ENCODE data around the gene BARHL1.

Gene BARHL1

GRCh38 chr9:132582276-132582785 is at the start of gene BARHL1:
Gene BARHL1 (plus strand): TSS chr9:132582606. CDS start chr9:132582798, 192 bp downstream.
- no peak for DNase-seq (ENCODE audit: low read depth, low spot score)

GRCh38 chr9:132534832-132535231 is 47.6 kb upstream of the BARHL1 start:
- DNase-seq (ENCODE audit: low read depth, low spot score) = no peak

GRCh38 chr9:132536124-132536523 is 46.3 kb upstream of the BARHL1 start:
- DNase-seq (ENCODE audit: low read depth, low spot score) = no peak

GRCh38 chr9:132537352-132537751 is 45.1 kb upstream of the BARHL1 start:
- DNase-seq (ENCODE audit: low read depth, low spot score) = no peak

GRCh38 chr9:132538071-132538470 is 44.3 kb upstream of the BARHL1 start:
- no peak for DNase-seq (ENCODE audit: low read depth, low spot score)

GRCh38 chr9:132539096-132539495 is 43.3 kb upstream of the BARHL1 start:
- DNase-seq (ENCODE audit: low read depth, low spot score) = no peak

- no peak for DNase-seq (ENCODE audit: low read depth, low spot score)
Observed at GRCh38 chr9:132541051-132541450, 41.4 kb upstream of the BARHL1 start.

- DNase-seq (ENCODE audit: low read depth, low spot score) = no peak
Observed at GRCh38 chr9:132541870-132542830, 40.3 kb upstream of the BARHL1 start.

GRCh38 chr9:132543251-132543650 is 39.2 kb upstream of the BARHL1 start:
- no peak for DNase-seq (ENCODE audit: low read depth, low spot score)

GRCh38 chr9:132543960-132544359 is 38.4 kb upstream of the BARHL1 start:
- DNase-seq (ENCODE audit: low read depth, low spot score) = no peak

- no peak for DNase-seq (ENCODE audit: low read depth, low spot score)
Observed at GRCh38 chr9:132545578-132545977, 36.8 kb upstream of the BARHL1 start.

GRCh38 chr9:132546148-132547051 is 36.0 kb upstream of the BARHL1 start:
- DNase-seq (ENCODE audit: low read depth, low spot score) = no peak

- no peak for DNase-seq (ENCODE audit: low read depth, low spot score)
Observed at GRCh38 chr9:132547052-132547431, 35.4 kb upstream of the BARHL1 start.

- DNase-seq (ENCODE audit: low read depth, low spot score) = no peak
Observed at GRCh38 chr9:132547436-132547835, 35.0 kb upstream of the BARHL1 start.

GRCh38 chr9:132547976-132548730 is 34.3 kb upstream of the BARHL1 start:
- no peak for DNase-seq (ENCODE audit: low read depth, low spot score)

GRCh38 chr9:132548751-132549640 is 33.4 kb upstream of the BARHL1 start:
- no peak for DNase-seq (ENCODE audit: low read depth, low spot score)

GRCh38 chr9:132551556-132551955 is 30.9 kb upstream of the BARHL1 start:
- DNase-seq (ENCODE audit: low read depth, low spot score) = no peak

GRCh38 chr9:132552041-132552440 is 30.4 kb upstream of the BARHL1 start:
- DNase-seq (ENCODE audit: low read depth, low spot score) = no peak

GRCh38 chr9:132554755-132555154 is 27.7 kb upstream of the BARHL1 start:
- no peak for DNase-seq (ENCODE audit: low read depth, low spot score)

GRCh38 chr9:132555528-132555927 is 26.9 kb upstream of the BARHL1 start:
- DNase-seq (ENCODE audit: low read depth, low spot score) = no peak

All from activated naive CD8-positive, alpha-beta T cell treated with anti-CD3 and anti-CD28 coated beads, Interleukin-2, amount 50 U/mL, for 16 hours (primary cell).